Fibroblast of the conjunctiva (primary cell): ENCODE measurements around the gene GRK5.

Source experiments
- DNase-seq: peaks from one replicate; pipeline ENCODE4 v3.0.0-alpha.2; 2010; ENCODE audit warnings: low read depth

GRK5 gene

GRCh38 chr10:119198438-119198837 lies 8.9 kb upstream of the GRK5 start:
- DNase-seq = no peak

- peak; percentile 88 for DNase-seq
Observed at GRCh38 chr10:119199231-119199992, 8.0 kb upstream of the GRK5 start.

- DNase-seq = no peak
Observed at GRCh38 chr10:119201233-119201632, 6.1 kb upstream of the GRK5 start.

DNA sequence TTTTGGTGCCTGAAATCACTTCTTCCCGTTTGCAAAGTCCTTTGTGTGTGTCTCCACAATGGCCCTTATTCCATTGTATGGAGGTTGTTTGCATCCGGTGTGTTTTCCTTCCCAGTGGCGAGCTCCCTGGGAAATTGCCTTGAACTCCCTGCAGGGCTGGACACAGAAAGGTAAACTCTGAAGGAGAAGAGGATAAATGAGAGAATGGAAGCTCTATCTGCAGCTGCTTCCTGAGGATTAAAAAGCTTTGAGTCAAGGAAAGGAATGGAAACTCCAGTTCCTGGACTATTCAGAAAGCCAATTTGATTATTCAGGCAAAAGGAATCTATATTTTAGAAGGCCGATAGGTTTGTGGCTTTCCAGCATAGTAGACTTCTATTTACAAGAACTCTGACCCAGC lies 4.4 kb upstream of the GRK5 start:
- no peak for DNase-seq

GRCh38 chr10:119205894-119206602 lies 1.3 kb upstream of the GRK5 start:
- DNase-seq = no peak

- no peak for DNase-seq
Observed at GRCh38 chr10:119206603-119207365, 587 bp upstream of the GRK5 start.

- DNase-seq = no peak
Observed at GRCh38 chr10:119207713-119208552, 562 bp downstream of the GRK5 start.

GRCh38 chr10:119208553-119208940 lies 1.2 kb downstream of the GRK5 start:
- no peak for DNase-seq

DNA sequence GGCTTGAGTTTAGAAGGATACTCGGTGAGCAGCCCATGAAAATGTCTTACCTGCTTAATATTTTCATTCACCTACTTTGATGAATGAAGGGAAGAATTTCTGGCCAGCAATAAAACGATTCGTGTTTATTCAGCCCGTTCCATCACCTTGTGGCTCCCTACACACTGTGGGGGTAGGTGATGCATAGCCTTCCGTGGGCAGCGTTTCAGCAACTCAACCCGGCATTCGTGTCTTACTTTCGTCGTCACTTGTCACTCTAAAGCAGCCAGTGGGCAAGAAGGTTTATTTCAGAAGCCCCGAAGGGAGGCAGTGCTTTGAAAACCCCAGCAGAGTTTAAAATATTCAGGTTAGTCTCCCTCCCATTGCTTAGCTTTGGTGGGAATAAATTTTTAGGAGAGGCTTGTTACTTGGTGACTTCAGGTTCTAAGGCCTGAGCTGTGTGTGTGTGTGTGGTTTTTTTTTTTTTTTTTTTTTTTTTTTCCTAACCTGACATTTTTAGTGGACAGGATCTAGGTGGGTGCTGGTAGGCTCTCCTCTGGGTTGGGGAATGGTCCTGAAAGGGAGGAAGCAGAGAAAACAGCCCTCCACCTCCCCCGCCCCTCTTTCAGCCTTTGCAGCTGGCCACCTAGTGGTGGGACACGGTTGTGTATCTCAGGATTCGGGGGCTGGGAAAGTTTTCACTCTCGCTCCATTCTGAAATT lies 1.8 kb downstream of the GRK5 start:
- no peak for DNase-seq

GRCh38 chr10:119209736-119210355 lies 2.5 kb downstream of the GRK5 start:
- DNase-seq = no peak

GRCh38 chr10:119210633-119211032 lies 3.3 kb downstream of the GRK5 start:
- no peak for DNase-seq

DNA sequence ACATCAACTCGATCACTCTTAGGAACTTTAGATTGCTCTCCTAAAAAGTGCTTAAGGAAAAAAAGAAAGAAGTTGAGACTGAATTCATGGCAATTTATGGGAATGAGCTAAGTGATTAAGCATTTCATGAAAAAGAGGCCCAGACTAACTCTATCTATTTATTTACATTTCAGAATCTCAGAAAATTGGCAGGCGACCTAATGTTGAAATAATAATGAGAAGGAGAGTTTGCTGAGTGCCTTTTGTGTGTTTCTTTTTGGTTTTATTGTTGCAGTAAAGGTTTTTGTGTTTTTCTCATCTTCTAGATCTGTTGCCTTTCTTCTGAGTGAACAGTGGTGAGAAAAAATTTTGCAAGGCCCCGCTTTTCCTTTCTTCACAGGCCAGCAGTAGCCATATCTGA lies 3.8 kb downstream of the GRK5 start:
- peak; percentile 64 for DNase-seq

- DNase-seq = no peak
Observed at GRCh38 chr10:119211625-119212441, 4.5 kb downstream of the GRK5 start.

- no peak for DNase-seq
Observed at GRCh38 chr10:119215371-119215770, 8.0 kb downstream of the GRK5 start.

- DNase-seq = no peak
Observed at GRCh38 chr10:119216127-119216526, 8.8 kb downstream of the GRK5 start.

DNA sequence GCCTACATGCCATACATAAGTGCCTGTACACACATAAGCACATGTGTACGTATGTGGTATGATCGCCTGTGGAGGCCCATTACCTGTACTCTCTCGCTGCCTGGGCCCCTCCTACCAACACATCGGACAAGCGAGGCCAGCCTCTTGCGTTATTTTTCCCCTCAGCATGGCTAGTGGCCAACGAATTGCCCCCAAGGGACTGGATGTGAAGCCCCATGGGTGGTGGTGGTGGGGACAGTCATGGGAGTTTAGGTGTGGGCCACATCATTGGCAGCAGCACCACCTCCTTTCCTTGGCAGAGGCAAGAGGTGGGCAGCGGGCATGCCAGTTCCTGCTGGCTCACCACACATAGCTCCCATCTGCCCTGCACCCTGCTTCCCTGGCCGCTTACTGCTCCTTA lies 10.0 kb downstream of the GRK5 start:
- DNase-seq = no peak

DNA sequence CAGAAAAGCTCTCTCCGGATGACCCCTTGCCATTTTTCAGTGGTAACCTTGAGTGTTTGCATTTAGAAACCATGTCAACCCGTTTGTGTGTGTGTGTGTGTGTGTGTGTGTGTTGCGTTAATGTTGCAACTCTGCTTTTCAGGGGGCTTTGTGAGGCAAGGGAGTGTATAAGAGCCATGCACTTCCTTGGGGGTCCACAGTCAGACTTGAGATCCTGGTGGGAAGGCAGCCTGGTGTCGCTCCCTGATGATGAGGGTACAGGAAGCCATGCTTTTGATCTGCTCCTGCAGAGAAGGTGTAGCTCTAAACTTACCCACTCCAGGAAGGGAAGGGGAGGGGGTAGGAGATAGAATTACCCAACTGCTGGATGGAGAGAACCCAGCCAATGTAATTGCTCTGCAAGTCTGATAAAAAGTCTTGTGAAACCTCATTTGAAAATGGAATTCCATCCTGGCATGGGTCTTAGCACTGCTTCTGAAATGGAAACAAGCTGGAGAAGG lies 10.7 kb downstream of the GRK5 start:
- no peak for DNase-seq

- DNase-seq = no peak
Observed at GRCh38 chr10:119219871-119220270, 12.5 kb downstream of the GRK5 start.

GRCh38 chr10:119221201-119221600 lies 13.8 kb downstream of the GRK5 start:
- no peak for DNase-seq

GRCh38 chr10:119221666-119222065 lies 14.3 kb downstream of the GRK5 start:
- DNase-seq = no peak
